ENCODE results near the gene WDFY1.

WDFY1 gene, protein sequence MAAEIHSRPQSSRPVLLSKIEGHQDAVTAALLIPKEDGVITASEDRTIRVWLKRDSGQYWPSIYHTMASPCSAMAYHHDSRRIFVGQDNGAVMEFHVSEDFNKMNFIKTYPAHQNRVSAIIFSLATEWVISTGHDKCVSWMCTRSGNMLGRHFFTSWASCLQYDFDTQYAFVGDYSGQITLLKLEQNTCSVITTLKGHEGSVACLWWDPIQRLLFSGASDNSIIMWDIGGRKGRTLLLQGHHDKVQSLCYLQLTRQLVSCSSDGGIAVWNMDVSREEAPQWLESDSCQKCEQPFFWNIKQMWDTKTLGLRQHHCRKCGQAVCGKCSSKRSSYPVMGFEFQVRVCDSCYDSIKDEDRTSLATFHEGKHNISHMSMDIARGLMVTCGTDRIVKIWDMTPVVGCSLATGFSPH

GRCh38 chr2:223944703-223945531 is at the start of gene WDFY1:
TSS of gene WDFY1 (minus strand) at chr2:223945335. CDS start at chr2:223945284, 51 bp downstream.
- DNase-seq (ENCODE audit: low read depth): peak; percentile 43

GRCh38 chr2:223994562-223995162 is 49.5 kb upstream of the WDFY1 start:
- no peak for DNase-seq (ENCODE audit: low read depth)

DNA sequence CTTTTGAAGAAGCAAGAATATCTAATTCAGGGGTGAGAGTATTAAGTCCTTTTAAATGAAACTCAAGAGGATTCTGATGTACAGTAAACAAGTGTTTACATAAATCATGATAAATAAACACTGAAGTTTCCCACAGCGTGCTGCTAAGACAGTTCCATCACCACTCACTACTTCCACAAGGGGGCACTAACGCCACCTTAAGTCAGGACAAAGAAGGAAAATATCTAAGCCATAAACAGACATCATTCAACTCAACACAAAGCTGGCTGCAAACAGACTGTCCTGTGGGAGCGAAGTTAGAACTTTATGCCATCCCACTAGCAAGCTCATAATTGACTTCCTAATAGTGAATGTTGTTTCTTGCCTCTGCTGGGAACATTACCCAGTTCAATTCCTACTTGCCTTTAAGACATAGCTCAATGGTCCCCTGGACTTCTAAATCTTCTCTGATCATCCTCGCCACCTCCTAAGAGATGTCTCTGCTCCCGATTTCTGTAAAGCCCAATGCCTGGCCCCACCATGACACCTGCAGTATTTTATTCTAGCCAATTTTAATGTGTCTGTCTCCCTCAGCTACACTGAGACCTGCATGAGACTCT is 48.6 kb upstream of the WDFY1 start:
- no peak for DNase-seq (ENCODE audit: low read depth)

- no peak for DNase-seq (ENCODE audit: low read depth)
Observed at GRCh38 chr2:223991611-223992010, 46.5 kb upstream of the WDFY1 start.

DNA sequence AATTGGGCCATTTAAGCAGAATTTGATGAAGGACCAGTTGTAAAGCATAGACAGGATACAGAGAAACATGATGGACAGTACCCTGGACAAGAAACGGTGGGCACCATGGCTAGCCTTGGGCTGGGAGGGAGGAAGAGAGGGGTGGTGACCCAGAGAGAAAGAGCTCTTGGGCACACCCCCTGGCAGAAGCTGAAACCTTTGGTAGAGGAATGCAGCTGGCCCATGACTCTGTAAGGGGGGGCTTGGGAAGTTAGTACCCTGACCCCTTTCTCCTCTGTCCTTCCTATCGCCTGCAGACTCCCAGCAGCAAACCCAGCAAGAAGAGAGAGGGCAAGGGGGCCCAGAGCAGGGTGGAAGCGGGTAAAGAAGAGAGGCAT is 44.7 kb upstream of the WDFY1 start:
- no peak for DNase-seq (ENCODE audit: low read depth)

DNA sequence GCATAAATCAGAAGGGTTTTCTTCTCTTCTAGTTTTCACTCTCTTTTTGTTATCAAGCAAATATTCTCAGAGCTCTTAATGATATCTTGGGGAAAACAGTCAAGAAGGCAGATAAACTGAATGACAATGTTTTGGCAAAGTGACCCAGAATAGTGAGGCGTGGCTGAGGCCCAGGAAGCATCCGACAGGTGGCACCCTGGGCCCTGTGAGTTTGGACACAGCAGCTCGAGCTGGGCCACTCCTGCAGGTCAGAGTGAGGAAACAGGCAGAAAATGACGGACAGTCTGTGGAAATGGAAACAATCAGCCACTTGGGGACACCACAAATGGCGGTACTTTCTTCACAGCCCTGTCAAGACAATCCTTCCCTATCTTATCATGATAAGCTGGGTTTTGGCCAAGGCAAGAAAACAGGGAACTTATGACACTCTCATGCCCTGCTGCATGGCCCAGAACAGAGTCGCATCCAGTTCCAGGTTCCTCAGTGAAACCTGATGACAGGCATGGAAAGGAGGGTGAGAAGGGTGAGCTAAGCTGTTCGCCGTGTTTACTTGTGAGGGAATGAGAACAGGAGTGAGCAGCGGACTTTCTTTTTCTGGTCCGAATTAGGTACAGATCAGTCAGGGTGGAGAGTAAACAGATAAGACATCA is 44.2 kb upstream of the WDFY1 start:
- no peak for DNase-seq (ENCODE audit: low read depth)

- DNase-seq (ENCODE audit: low read depth): no peak
Observed at GRCh38 chr2:223981241-223981640, 36.1 kb upstream of the WDFY1 start.

DNA sequence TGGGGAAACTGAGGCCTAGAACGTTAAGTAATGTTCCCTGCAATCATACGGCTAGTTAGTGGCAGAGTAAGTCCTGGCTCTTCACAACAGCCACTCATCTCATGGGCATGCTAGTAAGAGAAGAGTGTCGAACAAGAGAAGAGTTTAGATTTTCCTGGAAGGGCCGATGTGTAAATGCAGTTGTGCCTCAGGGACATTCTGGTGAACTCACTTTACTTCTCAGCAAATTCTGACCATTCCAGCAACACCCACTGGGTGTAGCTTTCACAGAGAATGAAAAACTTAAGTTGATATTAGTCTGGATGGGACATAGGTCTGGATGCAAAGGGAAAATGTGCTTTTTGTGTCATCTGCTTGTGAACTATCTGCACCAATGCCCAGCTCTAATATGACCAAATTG is 35.7 kb upstream of the WDFY1 start:
- DNase-seq (ENCODE audit: low read depth): no peak

DNA sequence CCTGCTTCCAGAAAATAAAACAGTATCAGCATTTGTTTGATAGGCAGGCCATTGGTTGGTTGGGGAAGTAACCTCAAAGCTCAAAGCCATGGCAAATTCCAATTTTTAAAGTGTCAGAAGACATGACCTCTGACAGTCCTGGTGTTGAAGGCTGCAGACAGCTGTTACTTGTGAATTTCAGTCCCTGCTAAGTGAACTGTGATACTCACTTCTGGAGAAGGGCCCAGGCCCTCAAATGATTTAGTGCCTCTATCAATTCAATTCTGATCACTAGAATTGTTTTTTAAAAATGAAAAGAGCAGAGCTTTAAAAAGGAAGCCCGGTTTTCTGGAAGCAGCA is 35.2 kb upstream of the WDFY1 start:
- DNase-seq (ENCODE audit: low read depth): no peak

DNA sequence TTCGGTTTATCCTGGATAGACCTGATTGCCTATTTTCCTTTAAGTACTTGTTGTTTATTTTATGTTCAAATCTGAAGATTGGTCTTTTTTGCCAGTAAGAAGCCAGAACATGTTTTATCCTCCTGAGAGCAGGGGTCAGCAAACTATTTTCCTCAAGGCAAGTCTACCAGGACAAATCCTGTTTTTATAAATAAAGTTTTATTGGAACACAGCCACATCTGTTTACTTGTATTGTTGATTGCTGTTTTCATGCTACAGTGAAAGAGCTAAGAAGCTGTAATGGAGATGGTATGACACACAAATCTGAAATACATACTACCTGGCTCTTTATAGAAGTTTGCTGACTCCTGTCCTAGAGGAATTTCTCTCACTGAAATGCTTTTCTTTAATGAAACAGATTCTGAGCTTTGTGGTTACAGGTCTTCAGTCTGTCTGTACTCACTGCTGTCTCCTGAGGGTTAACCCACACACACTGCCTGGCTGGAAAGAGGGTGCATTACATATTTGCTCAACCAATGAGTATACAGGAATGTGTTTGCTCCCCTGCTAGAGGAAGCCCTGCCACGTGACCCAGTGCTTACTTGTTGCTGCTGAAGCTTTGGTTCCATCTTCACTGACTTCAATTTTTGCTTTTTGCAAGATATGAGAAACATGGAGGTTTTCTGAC is 34.7 kb upstream of the WDFY1 start:
- DNase-seq (ENCODE audit: low read depth): no peak

GRCh38 chr2:223978451-223978850 is 33.3 kb upstream of the WDFY1 start:
- DNase-seq (ENCODE audit: low read depth): no peak

DNA sequence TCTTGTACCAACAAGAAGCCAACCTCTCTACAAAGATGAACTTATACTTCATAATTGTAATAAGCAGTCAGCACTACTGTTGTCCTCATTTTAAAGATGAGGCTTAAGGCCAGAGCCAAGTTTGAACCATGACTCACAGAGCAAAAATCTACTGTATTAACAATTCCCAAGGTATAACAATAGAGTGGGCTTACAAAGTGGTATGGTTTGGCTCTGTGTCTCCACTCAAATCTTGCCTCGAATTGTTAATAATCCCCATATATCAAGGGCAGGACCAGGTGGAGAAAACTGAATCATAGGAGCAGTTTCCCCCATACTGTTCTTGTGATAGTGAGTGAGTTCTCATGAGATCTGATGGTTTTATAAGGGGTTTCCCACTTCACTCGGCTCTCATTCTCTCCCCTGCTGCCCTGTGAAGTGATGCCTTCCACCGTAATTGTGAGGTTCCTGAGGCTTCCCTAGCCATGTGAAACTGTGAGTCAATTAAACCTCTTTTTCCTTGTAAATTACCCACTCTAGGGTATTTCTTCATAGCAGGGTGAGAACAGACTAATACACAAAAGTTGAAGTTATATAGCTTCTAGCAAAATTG is 31.6 kb upstream of the WDFY1 start:
- peak; percentile 52 for DNase-seq (ENCODE audit: low read depth)

DNA sequence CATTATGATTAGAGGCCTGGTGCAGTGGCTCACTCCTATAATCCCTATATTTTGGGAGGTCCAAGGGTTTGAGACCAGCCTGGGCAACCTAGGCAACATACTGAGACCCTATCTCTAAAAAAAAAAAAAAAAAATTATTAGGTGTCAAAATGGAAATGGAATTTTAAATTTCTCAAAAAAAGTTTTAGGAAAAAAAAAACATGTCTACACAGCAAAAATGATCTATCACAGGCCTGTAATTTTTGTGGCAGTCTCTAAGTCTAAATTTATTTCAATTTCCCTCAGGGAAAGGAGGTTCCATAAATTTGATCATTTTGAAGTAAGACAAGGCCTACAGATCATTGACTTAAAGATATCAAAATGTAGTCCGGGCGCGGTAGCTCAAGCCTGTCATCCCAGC is 28.5 kb upstream of the WDFY1 start:
- DNase-seq (ENCODE audit: low read depth): no peak

- no peak for DNase-seq (ENCODE audit: low read depth)
Observed at GRCh38 chr2:223972656-223973102, 27.5 kb upstream of the WDFY1 start.

- no peak for DNase-seq (ENCODE audit: low read depth)
Observed at GRCh38 chr2:223971731-223972130, 26.6 kb upstream of the WDFY1 start.

DNA sequence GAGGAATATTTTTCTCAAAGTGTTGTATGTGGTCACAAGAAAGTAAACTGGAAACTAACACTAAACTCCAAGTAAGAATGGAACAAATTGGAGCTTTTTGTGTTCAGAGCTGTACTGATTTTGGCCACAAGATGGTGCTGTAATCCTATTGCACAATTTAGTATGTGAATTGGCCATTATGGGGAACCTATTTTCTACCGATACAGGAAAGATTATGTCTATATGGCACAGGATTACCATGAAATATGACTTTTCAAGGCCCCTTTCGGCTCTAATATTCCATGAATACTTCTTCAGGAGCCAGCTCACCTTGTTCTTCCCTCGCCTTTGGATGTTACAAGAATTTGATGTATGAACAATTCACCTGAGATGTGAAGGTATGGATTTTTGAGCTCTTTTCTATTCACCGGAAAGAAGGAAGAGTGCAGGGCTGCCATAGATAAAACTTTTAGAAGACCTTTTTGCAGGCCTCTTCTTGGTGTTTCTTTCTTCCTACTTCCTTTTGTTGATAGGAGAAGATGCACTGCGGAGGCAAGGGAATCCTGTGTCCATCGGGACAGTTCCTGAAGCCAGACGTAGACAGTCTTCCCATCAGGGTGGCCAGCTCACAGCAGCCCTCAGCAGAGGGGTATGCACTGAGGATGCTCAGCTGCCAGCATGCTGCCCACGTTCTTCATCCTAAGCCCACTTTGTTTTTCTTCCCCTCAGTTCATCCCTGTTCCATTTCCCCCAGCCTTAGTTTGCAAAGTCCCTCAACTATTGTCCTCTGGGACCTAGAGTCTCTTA is 25.4 kb upstream of the WDFY1 start:
- peak; percentile 64 for DNase-seq (ENCODE audit: low read depth)

DNA sequence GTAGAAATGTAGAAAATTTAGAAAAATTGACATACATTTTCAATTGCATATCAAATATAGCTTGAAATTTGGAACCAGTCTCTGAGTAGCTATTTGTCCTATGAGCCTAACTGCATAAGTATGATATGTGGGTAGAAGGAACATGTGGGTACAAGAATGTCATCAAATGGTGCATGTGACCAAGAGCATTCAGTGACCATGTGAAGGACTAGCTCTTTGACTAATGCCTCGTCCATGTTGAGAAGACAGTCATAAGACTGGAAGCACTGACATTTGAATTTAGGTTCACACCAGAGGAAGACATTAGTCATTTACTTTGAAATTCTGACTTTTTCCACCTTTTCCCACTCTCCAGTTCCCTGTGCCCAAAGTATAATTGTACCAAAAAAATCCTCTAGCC is 24.7 kb upstream of the WDFY1 start:
- DNase-seq (ENCODE audit: low read depth): peak; percentile 19

GRCh38 chr2:223969315-223969714 is 24.2 kb upstream of the WDFY1 start:
- no peak for DNase-seq (ENCODE audit: low read depth)

GRCh38 chr2:223967981-223968380 is 22.8 kb upstream of the WDFY1 start:
- DNase-seq (ENCODE audit: low read depth): peak; percentile 72

DNA sequence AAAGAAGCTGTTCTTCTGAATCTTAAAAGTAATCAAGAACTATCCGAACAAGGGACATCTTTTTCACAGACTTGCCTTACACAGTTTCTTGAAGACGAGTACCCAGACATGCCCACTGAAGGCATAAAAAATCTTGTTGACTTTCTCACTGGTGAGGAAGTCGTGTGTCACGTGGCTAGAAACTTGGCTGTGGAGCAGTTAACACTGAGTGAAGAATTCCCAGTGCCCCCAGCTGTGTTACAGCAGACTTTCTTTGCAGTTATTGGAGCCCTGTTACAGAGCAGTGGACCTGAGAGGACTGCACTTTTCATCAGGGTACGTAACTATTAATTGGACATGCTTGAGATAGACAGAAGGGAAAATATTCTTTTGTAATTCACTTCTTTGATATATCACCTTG is 14.6 kb upstream of the WDFY1 start:
- DNase-seq (ENCODE audit: low read depth): no peak
